EL (cell line): ENCODE measurements around the gene TTC23.

Experiments
- DNase-seq: peaks from one replicate; pipeline ENCODE4 v3.0.0-alpha.2; 2016

Gene TTC23

GRCh38 chr15:99163271-99164062 lies 85.9 kb downstream of the TTC23 start:
- no peak for DNase-seq

- DNase-seq, result no peak
Observed at GRCh38 chr15:99158626-99159412, 90.6 kb downstream of the TTC23 start.

GRCh38 chr15:99157456-99157855 lies 91.9 kb downstream of the TTC23 start:
- no peak for DNase-seq

GRCh38 chr15:99155961-99156443 lies 93.4 kb downstream of the TTC23 start:
- peak; percentile 50 for DNase-seq

GRCh38 chr15:99154271-99154670 lies 95.1 kb downstream of the TTC23 start:
- DNase-seq, result no peak

GRCh38 chr15:99153026-99153535 lies 96.3 kb downstream of the TTC23 start:
- DNase-seq, result no peak

- no peak for DNase-seq
Observed at GRCh38 chr15:99151156-99151555, 98.2 kb downstream of the TTC23 start.

- no peak for DNase-seq
Observed at GRCh38 chr15:99149366-99149765, 100.0 kb downstream of the TTC23 start.

- DNase-seq, result no peak
Observed at GRCh38 chr15:99148851-99149276, 100.5 kb downstream of the TTC23 start.

- no peak for DNase-seq
Observed at GRCh38 chr15:99146661-99147060, 102.7 kb downstream of the TTC23 start.

- DNase-seq, result no peak
Observed at GRCh38 chr15:99145778-99146177, 103.6 kb downstream of the TTC23 start.

GRCh38 chr15:99145005-99145404 lies 104.4 kb downstream of the TTC23 start:
- DNase-seq, result no peak

- no peak for DNase-seq
Observed at GRCh38 chr15:99143655-99144610, 105.4 kb downstream of the TTC23 start.

GRCh38 chr15:99143242-99143641 lies 106.1 kb downstream of the TTC23 start:
- no peak for DNase-seq

- no peak for DNase-seq
Observed at GRCh38 chr15:99142562-99142961, 106.8 kb downstream of the TTC23 start.

- no peak for DNase-seq
Observed at GRCh38 chr15:99141943-99142342, 107.4 kb downstream of the TTC23 start.

- DNase-seq, result no peak
Observed at GRCh38 chr15:99140590-99140989, 108.8 kb downstream of the TTC23 start.

GRCh38 chr15:99139276-99139675 lies 110.1 kb downstream of the TTC23 start:
- DNase-seq, result no peak

- DNase-seq, result no peak
Observed at GRCh38 chr15:99138491-99138982, 110.8 kb downstream of the TTC23 start.

GRCh38 chr15:99137877-99138276 lies 111.5 kb downstream of the TTC23 start:
- no peak for DNase-seq

- no peak for DNase-seq
Observed at GRCh38 chr15:99137111-99137546, 112.3 kb downstream of the TTC23 start.

GRCh38 chr15:99135194-99135593 lies 114.2 kb downstream of the TTC23 start:
- DNase-seq, result peak; percentile 6
